SK-N-SH treated with all-trans-retinoic acid at 6 μM for 48 hours (cell line): ENCODE measurements around the gene THRB.

Experiments
- ATAC-seq: fragments of 200-7000 bp; cut with Tn5 transposase; 3 replicates; pipeline ENCODE4 v1.9.1; 2020; ENCODE audit warnings: mild to moderate bottlenecking, moderate library complexity
- ARNTL ChIP-seq: fragments of 450-650 bp; formaldehyde crosslinking; IDR thresholded peaks from 2 replicates; pipeline ENCODE4 v1.5.0; 2020; ENCODE audit warnings: low read depth, mild to moderate bottlenecking, moderate library complexity, borderline replicate concordance
- BACH2 ChIP-seq: fragments of 250-450 bp; sonication (Bioruptor Pico); IDR thresholded peaks from 2 replicates; pipeline ENCODE4 v1.9.0; 2021; ENCODE audit warnings: mild to moderate bottlenecking, borderline replicate concordance
- CREB5 ChIP-seq: fragments of 250-450 bp; sonication (Bioruptor Pico); IDR thresholded peaks from 2 replicates; pipeline ENCODE4 v1.5.1; 2020; ENCODE audit warnings: low read depth, mild to moderate bottlenecking, moderate library complexity
- CSDC2 ChIP-seq: fragments of 250-450 bp; sonication (Bioruptor Pico); IDR thresholded peaks from 2 replicates; pipeline ENCODE4 v1.5.0; 2020; ENCODE audit warnings: mild to moderate bottlenecking, moderate library complexity
- CSRNP3 ChIP-seq: fragments of 250-450 bp; sonication (Bioruptor Pico); IDR thresholded peaks from 2 replicates; pipeline ENCODE4 v1.5.1; 2021; ENCODE audit warnings: mild to moderate bottlenecking, moderate library complexity
- GLIS3 ChIP-seq: fragments of 250-450 bp; sonication (Bioruptor Pico); IDR thresholded peaks from 2 replicates; pipeline ENCODE4 v1.5.0; 2020; ENCODE audit warnings: mild to moderate bottlenecking, moderate library complexity
- OSR1 ChIP-seq: fragments of 250-450 bp; sonication (Bioruptor Pico); IDR thresholded peaks from 2 replicates; pipeline ENCODE4 v1.8.0; 2022; ENCODE audit warnings: moderate library complexity, mild to moderate bottlenecking, inconsistent platforms
- PATZ1 ChIP-seq: fragments of 250-450 bp; sonication (Bioruptor Pico); IDR thresholded peaks from 2 replicates; pipeline ENCODE4 v1.8.0; 2020; ENCODE audit warnings: mild to moderate bottlenecking, moderate library complexity, borderline replicate concordance
- PPARA ChIP-seq: fragments of 250-450 bp; sonication (Bioruptor Pico); IDR thresholded peaks from 2 replicates; pipeline ENCODE4 v1.5.0; 2020; ENCODE audit warnings: mild to moderate bottlenecking, borderline replicate concordance
- RARB ChIP-seq: fragments of 250-450 bp; sonication (Bioruptor Pico); IDR thresholded peaks from 2 replicates; pipeline ENCODE4 v1.8.0; 2021; ENCODE audit warnings: mild to moderate bottlenecking, moderate library complexity
- SNAI2 ChIP-seq: fragments of 250-450 bp; sonication (Bioruptor Pico); IDR thresholded peaks from 2 replicates; pipeline ENCODE4 v1.5.0; 2020; ENCODE audit warnings: mild to moderate bottlenecking, moderate library complexity
- TCF4 ChIP-seq: fragments of 250-450 bp; sonication (Bioruptor Pico); IDR thresholded peaks from 2 replicates; pipeline ENCODE4 v1.8.0; 2021; ENCODE audit warnings: mild to moderate bottlenecking, moderate library complexity, borderline replicate concordance
- TSHZ2 ChIP-seq: fragments of 250-450 bp; sonication (Bioruptor Pico); IDR thresholded peaks from 2 replicates; pipeline ENCODE4 v1.5.0; 2020; ENCODE audit warnings: mild to moderate bottlenecking, moderate library complexity
- ZC3H10 ChIP-seq: fragments of 250-450 bp; sonication (Bioruptor Pico); IDR thresholded peaks from 2 replicates; pipeline ENCODE4 v1.5.1; 2021; ENCODE audit warnings: mild to moderate bottlenecking, moderate library complexity
- ZFP3 ChIP-seq: fragments of 250-450 bp; sonication (Bioruptor Pico); IDR thresholded peaks from 2 replicates; pipeline ENCODE4 v1.5.0; 2020; ENCODE audit warnings: mild to moderate bottlenecking, moderate library complexity
- ZFP30 ChIP-seq: fragments of 450-650 bp; formaldehyde crosslinking; IDR thresholded peaks from 2 replicates; pipeline ENCODE4 v1.5.0; 2022; ENCODE audit warnings: mild to moderate bottlenecking, moderate library complexity
- ZNF565 ChIP-seq: fragments of 450-650 bp; formaldehyde crosslinking; conservative IDR thresholded peaks from 2 replicates; pipeline ENCODE4 v1.5.0; 2020; ENCODE audit warnings: low read depth, mild to moderate bottlenecking, moderate library complexity
- ZNF70 ChIP-seq: fragments of 450-650 bp; formaldehyde crosslinking; IDR thresholded peaks from 2 replicates; pipeline ENCODE4 v1.5.0; 2020; ENCODE audit warnings: mild to moderate bottlenecking, moderate library complexity
- ZNF8 ChIP-seq: fragments of 450-650 bp; formaldehyde crosslinking; IDR thresholded peaks from 2 replicates; pipeline ENCODE4 v1.5.0; 2020; ENCODE audit warnings: mild to moderate bottlenecking, moderate library complexity

THRB gene

GRCh38 chr3:24359645-24360462 lies 134.8 kb downstream of the THRB start:
- ATAC-seq: no peak
- TF ChIP-seq CREB5 (CRISPR knock-in tag) (no peak), ARNTL (no peak), ZFP3 (CRISPR knock-in tag) (no peak), GLIS3 (CRISPR knock-in tag) (no peak), RARB (CRISPR knock-in tag) (no peak), SNAI2 (CRISPR knock-in tag) (no peak), BACH2 (CRISPR knock-in tag) (no peak), TCF4 (CRISPR knock-in tag) (no peak), TSHZ2 (CRISPR knock-in tag) (no peak)

- no peak for ATAC-seq
- TF ChIP-seq OSR1 (no peak), ZFP3 (CRISPR knock-in tag) (no peak), TCF4 (CRISPR knock-in tag) (no peak), BACH2 (CRISPR knock-in tag) (no peak), PPARA (no peak), GLIS3 (CRISPR knock-in tag) (no peak), ZFP30 (CRISPR knock-in tag) (no peak)
- TF ChIP-seq, all 23 proteins: peak for 0
Measured at GRCh38 chr3:24359102-24359501, 135.5 kb downstream of the THRB start.

- TF ChIP-seq CSDC2 (CRISPR knock-in tag) (no peak), TCF4 (CRISPR knock-in tag) (no peak), BACH2 (CRISPR knock-in tag) (no peak), ZFP3 (CRISPR knock-in tag) (no peak), SNAI2 (CRISPR knock-in tag) (no peak), PPARA (no peak), CSRNP3 (CRISPR knock-in tag) (no peak), ZNF70 (CRISPR knock-in tag) (no peak), ZFP30 (CRISPR knock-in tag) (no peak), RARB (CRISPR knock-in tag) (no peak), ZNF8 (CRISPR knock-in tag) (no peak), CREB5 (CRISPR knock-in tag) (no peak)
- TF ChIP-seq, all 23 proteins: peak for 0
- no peak for ATAC-seq
Measured at GRCh38 chr3:24357635-24358034, 137.0 kb downstream of the THRB start.

GRCh38 chr3:24355806-24356205 lies 138.8 kb downstream of the THRB start:
- no peak for ATAC-seq
- TF ChIP-seq PPARA: no peak
- no peak for TF ChIP-seq GLIS3 (CRISPR knock-in tag)
- TF ChIP-seq ARNTL: no peak
- no peak for TF ChIP-seq CSDC2 (CRISPR knock-in tag)
- TF ChIP-seq TSHZ2 (CRISPR knock-in tag): no peak
- no peak for TF ChIP-seq ZFP30 (CRISPR knock-in tag)
- TF ChIP-seq BACH2 (CRISPR knock-in tag): no peak
- TF ChIP-seq TCF4 (CRISPR knock-in tag): no peak
- no peak for TF ChIP-seq ZC3H10 (CRISPR knock-in tag)
- TF ChIP-seq PATZ1 (CRISPR knock-in tag): no peak
- no peak for TF ChIP-seq ZNF565
- no peak for TF ChIP-seq SNAI2 (CRISPR knock-in tag)
- no peak for TF ChIP-seq CSRNP3 (CRISPR knock-in tag)
